T-helper 2 cell treated with Interferon-gamma antibody and Interleukin-4, amounts not matched to agents 100 ng/mL and 5 ng/mL, for 36 hours (primary cell): ENCODE results near the gene ERVK3-1. TPM values are rescaled to one million over a fixed set of nuclear protein-coding genes. Genes with fewer than 3 reads are reported as not detected.

ENCODE experiments used
- intact Hi-C: fragments of 100-400 bp; cut with micrococcal nuclease; formaldehyde crosslinking; loops from one replicate; pipeline ENCODE4 v1.15.1; 2023
- total RNA-seq: library from RNA; stranded (reverse); gene quantifications from 2 replicates; pipeline ENCODE4 v1.2.3, GENCODE V29; 2022

Gene ERVK3-1
- total RNA-seq, 1 donor from 2014 or later, result 60.7 TPM

- intact Hi-C loops, result no loop called here
Observed at GRCh38 chr19:58357481-58358145, 52.4 kb downstream of the ERVK3-1 start.

GRCh38 chr19:58361900-58362271 is 56.7 kb downstream of the ERVK3-1 start:
- intact Hi-C loops, result loop anchor here (1.0 kb wide), 8 partner anchors 15 to 105 kb away; partner anchors contain the start of genes ERVK3-1, RPS5, ZNF324 and ZNF584

- intact Hi-C loops, result loop anchor here (1.0 kb wide), 8 partner anchors 15 to 105 kb away; partner anchors contain the start of genes ERVK3-1, RPS5, ZNF324 and ZNF584
Observed at GRCh38 chr19:58362272-58362994, 57.3 kb downstream of the ERVK3-1 start, which contains the start of gene ZNF497. Gene ZNF497, minus strand, starts transcription at chr19:58362751. Its CDS starts 5,116 bp downstream, at chr19:58357635.

GRCh38 chr19:58364146-58364545 is 59.0 kb downstream of the ERVK3-1 start:
- intact Hi-C loops, result no loop called here

Other genes with a start within 250 kb of the ERVK3-1 start
- 0.09 TPM in 1 of 2 replicates, not detected in the other for gene ZNF135, start 246.1 kb upstream of the ERVK3-1 start, total RNA-seq
- gene ZSCAN18, start 207.1 kb upstream of the ERVK3-1 start, total RNA-seq, result 2.7 and 3.5 TPM in 2 replicates
- gene ZNF329, start 154.6 kb upstream of the ERVK3-1 start, total RNA-seq, result 3.0 and 3.2 TPM in 2 replicates
- 19.0 and 20.3 TPM in 2 replicates for gene ZNF274, start 122.3 kb upstream of the ERVK3-1 start, total RNA-seq
- gene ZNF544, start 76.5 kb upstream of the ERVK3-1 start, total RNA-seq, result 38.7 and 39.8 TPM in 2 replicates
- 4.8 and 4.9 TPM in 2 replicates for gene ZNF8, start 26.4 kb upstream of the ERVK3-1 start, total RNA-seq
- gene ZSCAN22, start 21.6 kb downstream of the ERVK3-1 start, total RNA-seq, result 3.6 and 4.3 TPM in 2 replicates
- gene A1BG, start 48.1 kb downstream of the ERVK3-1 start, total RNA-seq, result 10.3 and 11.0 TPM in 2 replicates
- 0.73 and 1.1 TPM in 2 replicates for gene ZNF497, start 57.4 kb downstream of the ERVK3-1 start, total RNA-seq
- 1.4 and 1.7 TPM in 2 replicates for gene ZNF837, start 75.7 kb downstream of the ERVK3-1 start, total RNA-seq
- gene RPS5, start 81.9 kb downstream of the ERVK3-1 start, total RNA-seq, result 1,063 and 1,068 TPM in 2 replicates
- 0.27 and 0.61 TPM in 2 replicates for gene RNF225, start 90.3 kb downstream of the ERVK3-1 start, total RNA-seq
- 5.5 and 5.9 TPM in 2 replicates for gene ZNF584, start 103.3 kb downstream of the ERVK3-1 start, total RNA-seq
- 4.0 and 4.1 TPM in 2 replicates for gene ZNF132, start 134.8 kb downstream of the ERVK3-1 start, total RNA-seq
- gene ZNF324B, start 146.2 kb downstream of the ERVK3-1 start, total RNA-seq, result 11.5 and 11.8 TPM in 2 replicates
- gene ZNF324, start 161.7 kb downstream of the ERVK3-1 start, total RNA-seq, result 10.1 and 11.4 TPM in 2 replicates
- 7.3 and 7.5 TPM in 2 replicates for gene ZNF446, start 171.0 kb downstream of the ERVK3-1 start, total RNA-seq
- gene SLC27A5, start 206.6 kb downstream of the ERVK3-1 start, total RNA-seq, result 13.8 and 15.3 TPM in 2 replicates
- gene ZBTB45, start 214.4 kb downstream of the ERVK3-1 start, total RNA-seq, result 16.5 and 17.8 TPM in 2 replicates
- gene TRIM28, start 238.7 kb downstream of the ERVK3-1 start, total RNA-seq, result 508 and 517 TPM in 2 replicates
- 122 and 124 TPM in 2 replicates for gene CHMP2A, start 249.7 kb downstream of the ERVK3-1 start, total RNA-seq